ENCODE data around the gene TFDP2.

- no peak for TF ChIP-seq CTCF (IDR thresholded peaks at IDR 0.05)
- TF ChIP-seq EZH2phosphoT487 (IDR thresholded peaks at IDR 0.05), result no peak
Observed at GRCh38 chr3:142051351-142051750, 98.0 kb downstream of the TFDP2 start.
